ENCODE data around the gene RALGDS. TPM values are rescaled to one million over a fixed set of nuclear protein-coding genes. Genes with fewer than 3 reads are reported as not detected.

RALGDS gene
- total and polyA plus RNA-seq, 3 donors from 2014 or later, result 23.0 to 42.4 (median 32.5) TPM

GRCh38 chr9:133119846-133120500 lies 1.1 kb downstream of the RALGDS start:
- WGBS, 2 donors, result 9 to 31% methylated on average over 18 to 21 of the region's 21 CpGs
- Histone ChIP-seq H3K27me3 (no peaks in the 10 kb centered on the region), H3K36me3 (ENCODE audit: low read depth, missing control alignments) (no peaks in the 10 kb centered on the region), H3K4me1 (peaks cover 49% of the 10 kb centered on the region), H3K27ac (peak overlapping the region in 1 of 2 donors; percentile 69), H3K4me3 (peak overlapping the region; percentile 66 to 68), H3K9me3 (no peaks in the 10 kb centered on the region)
- intact Hi-C loops (cut with DNase I; ENCODE audit: low total_unique reads), result no loop called here
- TF ChIP-seq CTCF (IDR thresholded peaks at IDR 0.05) (no peak), POLR2A (IDR thresholded peaks at IDR 0.05) (no peak)
- no peak for DNase-seq

GRCh38 chr9:133119103-133119845 lies 1.8 kb downstream of the RALGDS start:
- no peaks in the 10 kb centered on the region for H3K27me3 ChIP-seq
- H3K27ac ChIP-seq, result peak overlapping the region in 1 of 2 donors; percentile 69
- no peaks in the 10 kb centered on the region for H3K36me3 ChIP-seq (ENCODE audit: low read depth, missing control alignments)
- WGBS, 2 donors, result 40 to 43% methylated on average over 18 to 21 of the region's 21 CpGs
- TF ChIP-seq POLR2A (IDR thresholded peaks at IDR 0.05), result no peak
- no peak for TF ChIP-seq CTCF (IDR thresholded peaks at IDR 0.05)
- H3K9me3 ChIP-seq, result no peaks in the 10 kb centered on the region
- H3K4me3 ChIP-seq, result no peak overlapping the region
- DNase-seq, result no peak
- intact Hi-C loops (cut with DNase I; ENCODE audit: low total_unique reads), result no loop called here
- H3K4me1 ChIP-seq, result peaks cover 52% of the 10 kb centered on the region

GRCh38 chr9:133118568-133118967 lies 2.5 kb downstream of the RALGDS start:
- intact Hi-C loops (cut with DNase I; ENCODE audit: low total_unique reads), result no loop called here
- Histone ChIP-seq H3K36me3 (ENCODE audit: low read depth, missing control alignments) (no peaks in the 10 kb centered on the region), H3K4me3 (no peak overlapping the region), H3K4me1 (peaks cover 59% of the 10 kb centered on the region), H3K27me3 (no peaks in the 10 kb centered on the region), H3K9me3 (no peaks in the 10 kb centered on the region), H3K27ac (no peak overlapping the region)
- DNase-seq, result no peak
- 90% methylated on average over 2 to 3 of the region's 3 CpGs for WGBS, 2 donors
- TF ChIP-seq CTCF (IDR thresholded peaks at IDR 0.05) (no peak), POLR2A (IDR thresholded peaks at IDR 0.05) (no peak)

GRCh38 chr9:133118179-133118520 lies 2.9 kb downstream of the RALGDS start:
- TF ChIP-seq POLR2A (IDR thresholded peaks at IDR 0.05), result no peak
- TF ChIP-seq CTCF (IDR thresholded peaks at IDR 0.05), result no peak
- no peak for DNase-seq
- Histone ChIP-seq H3K4me3 (no peak overlapping the region), H3K9me3 (no peaks in the 10 kb centered on the region), H3K4me1 (peaks cover 61% of the 10 kb centered on the region), H3K27ac (no peak overlapping the region), H3K27me3 (no peaks in the 10 kb centered on the region), H3K36me3 (ENCODE audit: low read depth, missing control alignments) (no peaks in the 10 kb centered on the region)
- WGBS, 2 donors, result 52 to 100% methylated on average over 3 of the region's 3 CpGs
- intact Hi-C loops (cut with DNase I; ENCODE audit: low total_unique reads), result no loop called here
